T-helper 22 cell (primary cell): ENCODE results near the gene CELSR1.

Source experiments
- DNase-seq: peaks from one replicate; pipeline ENCODE4 v3.0.0-alpha.2; 2020; ENCODE audit warnings: low read depth

Gene CELSR1

DNA sequence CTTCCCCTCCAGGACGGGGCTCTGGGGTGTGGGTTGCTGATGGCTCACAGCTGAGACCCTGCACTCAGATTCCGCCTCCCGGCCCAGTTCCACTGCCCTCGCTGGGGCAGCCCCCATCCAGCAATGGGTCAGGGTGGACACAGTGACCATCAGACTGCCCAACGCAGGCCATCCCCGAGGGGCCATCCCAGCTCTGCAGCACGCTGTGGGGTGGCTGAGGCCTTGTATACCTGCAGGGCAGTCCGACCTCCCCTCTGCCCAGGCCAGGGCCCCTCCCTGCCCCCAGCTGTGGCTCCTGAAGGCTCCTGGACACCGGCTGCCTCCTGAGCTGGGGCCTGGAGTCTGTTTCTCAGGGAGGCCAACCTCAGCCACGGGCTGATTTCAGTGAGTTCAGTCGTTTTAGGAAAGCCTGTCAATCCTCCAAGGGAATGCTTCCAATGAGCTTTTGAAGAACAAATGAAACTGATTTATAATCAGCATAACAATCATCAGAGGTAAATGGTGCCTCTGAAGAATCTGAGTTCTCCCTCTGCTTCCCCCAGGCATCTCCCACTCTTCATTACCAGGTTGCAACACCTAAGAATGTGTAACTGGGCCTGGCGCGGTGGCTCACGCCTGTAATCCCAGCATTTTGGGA is 95.1 kb downstream of the CELSR1 start:
- no peak for DNase-seq

DNA sequence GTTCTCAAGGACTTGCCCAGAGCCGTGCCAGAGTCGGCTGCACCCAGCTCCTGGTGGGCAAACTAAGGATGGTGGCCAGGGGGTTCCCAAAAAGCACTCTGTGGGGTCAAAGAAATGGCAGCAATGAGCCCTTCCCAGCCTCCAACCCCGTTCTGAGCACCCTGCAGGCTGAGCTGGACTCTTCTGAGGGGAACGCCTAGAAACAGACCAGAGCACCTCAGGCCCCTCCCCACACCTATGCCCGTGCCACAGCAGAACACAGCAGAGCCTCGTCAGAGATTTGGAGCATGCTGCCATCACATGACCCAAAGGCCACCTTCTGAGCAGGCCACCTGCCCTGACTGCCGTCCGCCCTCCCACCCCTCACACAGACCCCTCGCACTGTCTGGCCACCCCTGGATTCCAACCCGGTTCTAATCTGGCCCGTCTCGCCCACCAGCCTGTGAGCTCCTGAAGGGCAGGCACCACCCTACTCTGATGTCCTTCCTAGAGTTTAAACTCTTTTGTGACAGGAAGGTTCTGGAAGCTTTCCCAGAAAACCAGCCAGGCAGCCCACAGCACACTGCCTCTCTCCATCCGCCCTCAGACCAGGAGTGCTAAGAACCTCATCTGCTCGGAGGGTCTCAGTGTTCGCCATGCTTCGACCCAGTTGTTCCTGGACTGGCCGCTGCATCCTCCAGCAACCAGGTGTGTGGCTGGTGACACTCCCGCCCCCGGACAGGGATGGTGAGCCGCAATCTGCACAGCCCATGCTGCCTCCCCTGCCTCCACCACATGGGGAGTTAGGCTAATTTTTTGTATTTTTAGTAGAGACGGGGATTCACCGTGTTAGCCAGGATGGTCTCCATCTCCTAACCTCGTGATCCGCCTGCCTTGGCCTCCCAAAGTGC is 97.6 kb downstream of the CELSR1 start:
- no peak for DNase-seq

DNA sequence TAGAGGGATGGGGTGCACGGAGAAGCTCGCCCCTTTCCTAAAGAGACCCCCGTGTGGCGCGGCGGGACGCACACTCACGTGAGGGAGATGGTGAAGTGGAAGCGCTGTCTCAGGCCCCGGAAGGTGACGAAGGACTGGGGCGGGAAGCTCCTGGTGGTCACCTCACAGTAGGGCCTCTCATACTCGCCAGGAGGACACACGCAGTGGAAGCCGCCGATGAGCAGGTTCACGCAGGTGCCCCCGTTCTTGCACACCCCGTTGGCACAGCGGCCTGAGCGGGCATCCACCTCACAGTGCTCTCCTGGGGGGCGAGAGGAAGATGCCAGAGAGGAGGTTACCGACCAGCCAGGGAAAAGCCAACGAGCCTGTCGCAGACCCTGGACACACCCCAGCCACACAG is 98.3 kb downstream of the CELSR1 start:
- no peak for DNase-seq

DNA sequence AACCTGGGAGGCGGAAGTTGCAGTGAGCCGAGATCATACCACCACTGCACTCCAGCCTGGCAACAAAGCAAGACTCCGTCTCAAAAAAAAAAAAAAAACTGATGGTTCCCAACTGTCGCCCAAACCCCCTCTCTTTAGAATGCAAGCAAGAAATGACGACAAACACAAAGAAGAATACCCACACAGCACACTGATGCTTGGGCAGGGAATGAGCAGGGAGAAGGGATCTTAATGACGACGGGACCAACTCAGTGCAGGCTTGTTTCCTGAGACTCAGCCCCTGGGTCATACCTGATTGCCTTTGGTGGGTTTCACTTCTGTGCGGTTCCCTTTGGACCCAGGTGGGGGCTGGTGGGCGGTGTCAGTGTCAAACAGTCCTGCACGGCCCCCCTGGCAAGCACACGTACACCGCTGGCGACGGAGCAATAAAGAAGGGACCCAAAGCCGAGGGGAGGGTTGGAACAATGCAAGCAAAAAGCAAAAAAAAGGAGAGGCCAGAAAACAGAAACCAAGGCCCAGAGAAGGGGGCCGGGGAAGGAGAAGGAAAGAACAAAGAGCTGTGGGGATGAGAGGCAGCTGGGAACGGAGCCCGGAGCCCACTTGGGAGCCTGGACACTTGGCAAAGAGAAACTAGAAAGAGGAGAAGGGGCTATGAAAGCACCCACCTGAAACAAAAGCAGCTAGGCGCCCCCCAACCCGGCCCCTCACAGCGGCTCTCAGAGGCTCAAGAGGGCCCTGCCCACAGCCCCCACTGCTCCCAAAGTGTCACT is 99.6 kb downstream of the CELSR1 start:
- DNase-seq: no peak

DNA sequence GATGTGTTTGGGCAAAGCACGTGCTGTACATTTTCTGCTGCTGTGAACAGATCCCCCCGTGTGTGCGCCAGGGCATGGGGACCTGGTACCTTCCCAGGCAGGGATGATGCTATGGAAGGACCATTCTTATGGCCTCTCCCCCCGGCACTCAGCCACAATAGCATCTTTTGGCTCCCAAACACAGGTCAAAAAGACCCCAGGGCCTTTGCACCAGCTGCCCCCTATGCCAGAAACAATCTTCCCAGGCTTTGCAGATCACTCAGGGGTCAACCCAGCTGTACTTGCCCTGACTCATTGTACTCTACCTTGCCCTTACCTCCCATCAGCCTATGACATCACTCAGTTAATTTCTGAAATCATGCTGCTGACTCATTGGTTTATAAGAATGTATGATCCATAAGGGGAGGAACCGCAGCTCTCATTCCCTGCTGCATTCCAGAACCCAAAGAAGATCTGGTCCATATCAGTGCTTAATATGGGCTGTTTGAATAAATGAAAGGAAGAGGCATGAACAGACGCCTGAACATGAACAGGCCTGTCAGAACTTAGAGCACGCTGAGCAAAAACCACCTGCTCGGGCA is 100.7 kb downstream of the CELSR1 start:
- no peak for DNase-seq

- no peak for DNase-seq
Measured at GRCh38 chr22:46433318-46433717, 104.1 kb downstream of the CELSR1 start.

GRCh38 chr22:46432164-46433068 is 105.0 kb downstream of the CELSR1 start:
- no peak for DNase-seq

DNA sequence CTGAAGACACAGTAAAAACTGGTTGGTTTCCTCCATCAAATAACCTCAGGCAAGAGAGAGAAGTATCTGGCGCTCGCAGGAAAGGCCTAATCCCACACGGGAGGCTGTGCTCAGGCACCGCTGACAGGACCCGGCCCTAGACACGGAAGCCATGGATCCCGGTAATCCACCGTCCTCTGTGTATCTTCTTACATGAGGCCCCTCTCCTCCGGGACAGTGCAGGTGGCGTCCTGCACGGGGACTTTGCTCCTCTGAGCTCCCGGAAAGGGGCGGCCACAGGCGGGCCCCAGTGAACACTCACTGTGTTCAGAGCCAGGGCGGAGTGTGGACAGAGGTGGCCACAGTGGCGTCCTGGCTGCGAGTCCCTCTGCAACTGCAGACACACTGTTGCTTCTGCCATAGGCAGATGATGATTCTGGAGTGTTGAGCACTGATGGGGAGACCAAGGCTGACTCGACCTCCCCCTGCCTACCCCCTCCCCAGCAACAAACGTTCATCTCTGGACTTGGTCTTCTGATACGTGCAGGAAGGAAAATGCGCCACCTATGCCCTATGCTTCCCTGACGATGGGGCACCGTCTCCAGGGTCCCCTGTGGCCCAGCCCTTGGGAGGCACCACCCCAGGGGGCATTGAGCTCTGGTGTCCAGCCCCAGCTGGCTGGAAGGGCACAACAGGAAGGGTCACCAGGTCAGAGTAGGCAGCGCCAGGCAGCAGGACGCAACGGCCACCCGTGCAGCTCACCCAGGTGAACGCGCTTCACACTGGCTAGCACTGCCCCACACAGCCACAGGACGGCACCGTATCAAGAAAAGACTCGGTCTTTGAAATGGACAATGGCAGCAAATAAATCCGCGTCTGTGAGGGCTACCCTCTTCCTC is 106.2 kb downstream of the CELSR1 start:
- DNase-seq: no peak

- DNase-seq: no peak
Measured at GRCh38 chr22:46429325-46429853, 108.0 kb downstream of the CELSR1 start.

GRCh38 chr22:46428602-46429324 is 108.7 kb downstream of the CELSR1 start:
- no peak for DNase-seq

- DNase-seq: no peak
Measured at GRCh38 chr22:46428171-46428570, 109.2 kb downstream of the CELSR1 start.

DNA sequence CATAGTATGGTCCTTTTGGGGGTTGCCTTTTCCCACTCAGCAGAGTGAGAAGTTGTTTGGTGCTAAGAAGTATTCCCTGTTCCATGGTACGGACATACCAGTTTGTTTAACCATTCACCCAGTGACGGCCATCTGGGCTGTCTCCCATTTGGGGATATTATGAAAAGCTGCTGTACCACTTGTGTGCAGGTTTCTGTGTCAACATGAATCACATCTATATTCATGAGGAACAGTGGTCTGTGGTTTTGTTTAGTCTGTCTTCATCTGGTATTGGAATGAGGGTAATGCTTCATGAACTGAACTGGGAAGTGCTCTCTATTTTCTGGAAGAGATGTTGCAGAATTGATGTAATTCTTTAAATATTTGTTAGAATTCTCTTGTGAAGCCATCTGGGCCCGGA is 112.4 kb downstream of the CELSR1 start:
- DNase-seq: no peak

DNA sequence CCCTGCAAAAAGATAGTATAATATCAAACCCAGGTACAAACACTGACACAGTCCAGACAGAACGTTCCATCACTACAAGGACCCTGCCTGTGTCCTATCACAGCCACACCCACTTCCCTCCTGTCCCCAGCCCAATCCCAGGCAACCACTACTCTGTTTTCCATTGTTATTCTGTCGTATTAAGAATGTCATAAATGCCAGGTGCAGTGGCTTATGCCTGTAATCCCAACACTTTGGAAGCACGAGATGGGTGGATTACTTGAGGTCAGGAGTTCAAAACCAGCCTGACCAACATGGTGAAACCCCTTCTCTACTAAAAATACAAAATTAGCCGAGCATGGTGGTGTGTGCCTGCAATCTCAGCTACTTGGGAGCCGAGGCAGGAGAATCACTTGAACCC is 112.9 kb downstream of the CELSR1 start:
- DNase-seq: no peak

GRCh38 chr22:46422896-46423295 is 114.5 kb downstream of the CELSR1 start:
- DNase-seq: no peak

DNA sequence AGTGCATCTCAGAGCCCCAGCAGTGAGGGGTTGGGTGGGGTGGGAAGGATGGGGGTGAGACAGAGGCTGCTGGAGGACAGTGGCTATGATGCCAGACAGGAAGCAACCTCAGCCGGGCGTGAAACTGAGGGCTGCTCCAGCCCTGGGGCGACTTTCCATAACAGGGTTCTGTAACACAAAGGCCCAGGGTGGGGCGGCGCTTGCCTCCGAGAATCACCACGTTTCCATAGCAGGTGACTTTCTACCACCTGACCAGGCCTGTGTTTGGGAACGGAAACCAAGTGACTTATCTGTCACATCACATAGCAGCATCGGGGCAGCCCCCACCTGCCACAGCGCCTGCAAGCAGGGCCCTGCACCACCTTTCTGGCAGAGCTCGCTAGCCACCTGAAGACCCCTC is 116.2 kb downstream of the CELSR1 start:
- DNase-seq: no peak

- DNase-seq: no peak
Measured at GRCh38 chr22:46419754-46420571, 117.5 kb downstream of the CELSR1 start.

DNA sequence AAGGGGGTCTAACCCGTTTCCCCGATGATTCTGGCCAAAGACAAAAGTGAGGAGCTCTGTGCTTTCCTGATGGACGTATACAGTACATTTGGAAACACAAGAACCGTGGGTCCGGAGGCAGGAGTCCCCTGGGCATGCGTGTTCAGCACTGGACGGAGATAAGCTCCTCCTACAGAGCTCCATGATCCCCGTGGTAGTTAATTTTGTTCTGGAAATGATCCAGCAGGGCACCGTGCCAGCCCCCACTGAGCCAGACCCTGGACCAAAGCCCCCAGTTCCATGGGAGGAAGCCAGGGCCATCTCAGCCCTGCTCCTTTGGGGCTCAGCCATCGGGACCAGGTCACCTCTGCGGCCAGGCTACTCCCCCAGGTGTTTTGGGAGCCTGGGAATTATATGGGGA is 118.6 kb downstream of the CELSR1 start:
- no peak for DNase-seq

DNA sequence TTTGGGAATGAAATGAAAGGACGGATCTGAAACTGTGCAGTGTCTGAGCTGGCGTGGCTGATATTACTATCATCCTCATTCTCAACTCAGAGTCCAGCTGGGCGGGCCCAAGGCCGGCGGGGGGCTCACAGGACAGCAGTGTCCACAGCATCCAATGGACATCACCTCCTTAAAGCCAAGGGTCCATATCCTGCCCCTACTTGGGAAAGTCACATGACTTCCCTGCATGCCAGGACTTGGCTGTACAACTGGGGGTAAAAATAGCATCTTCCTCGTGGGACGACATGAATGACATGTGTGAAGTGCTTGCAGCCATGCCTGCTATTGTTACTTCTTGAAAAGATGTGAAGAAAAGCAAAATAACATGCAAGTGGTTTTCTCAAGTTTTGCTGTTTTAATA is 119.7 kb downstream of the CELSR1 start:
- no peak for DNase-seq
